Measurements from ENCODE around the gene DLG2. TPM values are rescaled to one million over a fixed set of nuclear protein-coding genes. Genes with fewer than 3 reads are reported as not detected.

The DLG2 gene
- total RNA-seq, 1 experiment from 2014 or later = 0.86 TPM

DNA sequence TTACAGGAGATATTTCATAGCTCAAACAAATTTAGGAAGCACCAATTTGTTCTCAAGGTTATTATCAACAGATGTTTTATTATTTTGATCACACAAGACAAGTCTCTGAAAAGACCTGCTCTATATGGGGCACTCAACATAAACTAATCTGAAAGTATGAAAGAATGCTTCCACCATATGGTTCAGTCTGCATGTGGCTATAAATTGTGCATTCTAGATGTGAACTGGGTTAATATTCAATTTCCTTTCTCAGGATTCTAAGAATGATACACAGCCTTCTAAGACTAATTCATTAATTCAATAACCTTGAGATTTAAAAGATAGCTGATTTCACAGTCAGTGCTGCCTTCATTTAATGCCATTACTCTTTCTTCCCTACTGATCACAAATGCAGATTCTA is 1489.6 kb downstream of the DLG2 start:
- DNase-seq (ENCODE audit: low spot score) = no peak

DNA sequence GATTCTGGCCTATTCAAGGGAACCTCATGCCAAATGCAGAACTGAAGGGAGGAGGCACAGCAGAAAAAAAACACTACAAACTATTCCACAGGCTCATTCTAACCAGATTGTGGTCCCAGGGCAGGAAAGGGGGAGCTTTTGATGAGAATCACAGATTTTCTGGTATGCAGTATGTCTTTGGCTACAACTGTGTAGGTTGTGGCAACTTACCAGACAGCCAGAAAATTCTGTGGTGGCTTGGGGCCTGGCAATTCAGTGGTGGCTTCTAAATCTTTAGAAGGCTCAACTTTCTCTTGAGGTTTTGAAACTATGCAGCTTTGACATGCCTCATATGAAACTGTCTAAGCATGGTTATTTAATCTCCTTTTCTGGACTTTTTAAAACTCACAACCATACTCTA is 1490.2 kb downstream of the DLG2 start:
- no peak for DNase-seq (ENCODE audit: low spot score)

DNA sequence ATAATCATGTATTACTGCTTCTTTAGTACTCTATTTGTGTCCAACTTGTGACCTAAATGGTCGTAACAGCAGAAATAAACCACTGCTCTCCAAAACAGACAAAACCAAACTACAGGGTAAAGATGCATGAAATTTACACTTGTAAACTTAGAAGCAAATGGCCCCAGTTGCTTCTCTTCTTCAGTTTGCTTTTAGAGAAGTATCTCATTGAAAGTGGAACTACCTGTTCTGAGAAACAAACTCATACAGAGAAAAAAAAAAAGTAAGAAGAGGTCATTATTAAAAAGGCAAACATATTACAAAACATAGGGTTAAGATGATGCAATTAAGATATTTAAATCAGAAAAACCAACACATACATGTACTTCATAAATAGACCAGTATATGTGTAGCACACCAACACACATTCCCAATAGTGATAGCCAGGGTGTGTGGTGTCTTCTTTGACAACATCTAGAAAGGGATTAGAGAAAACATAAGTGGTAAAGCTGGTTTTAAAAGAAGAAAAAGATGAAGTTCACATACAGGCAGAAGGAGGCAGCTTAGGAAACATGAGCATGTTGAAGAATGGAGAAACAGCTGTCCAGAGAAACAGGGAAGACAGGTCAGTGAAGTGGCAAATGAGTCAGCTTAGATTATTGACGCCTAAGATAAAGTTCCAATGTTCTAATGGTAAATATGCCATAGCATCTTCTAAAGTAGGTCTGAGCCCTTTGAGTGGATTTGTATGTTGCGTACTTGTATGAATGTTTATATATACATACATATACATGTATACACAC is 1496.3 kb downstream of the DLG2 start:
- DNase-seq (ENCODE audit: low spot score) = no peak

DNA sequence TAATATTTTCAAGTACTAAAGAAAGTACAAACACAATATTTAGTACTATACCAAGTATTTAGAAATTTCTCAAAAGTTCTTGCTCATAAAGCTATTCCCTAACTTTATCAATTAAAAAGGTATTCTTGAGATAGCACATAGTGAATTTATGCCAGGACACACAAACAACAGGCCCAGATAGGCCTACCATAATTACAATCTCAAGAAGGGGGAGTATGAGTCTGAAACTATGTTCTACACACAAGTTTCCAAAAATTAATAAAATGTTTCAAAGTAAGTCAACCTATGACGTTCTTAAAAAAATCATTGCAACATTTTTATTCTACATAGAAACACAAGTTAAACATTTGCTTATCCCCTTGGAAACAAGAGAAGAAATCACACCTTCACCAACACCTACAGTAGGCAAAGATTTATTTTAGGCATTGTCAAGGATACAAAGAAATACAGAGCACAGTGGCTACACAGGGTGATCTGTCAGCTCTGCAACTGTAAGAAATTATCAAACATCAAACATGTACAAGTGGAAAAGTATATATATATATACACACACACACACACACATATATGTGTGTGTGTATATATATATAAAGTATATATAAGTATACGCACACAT is 1497.1 kb downstream of the DLG2 start:
- no peak for DNase-seq (ENCODE audit: low spot score)

DNA sequence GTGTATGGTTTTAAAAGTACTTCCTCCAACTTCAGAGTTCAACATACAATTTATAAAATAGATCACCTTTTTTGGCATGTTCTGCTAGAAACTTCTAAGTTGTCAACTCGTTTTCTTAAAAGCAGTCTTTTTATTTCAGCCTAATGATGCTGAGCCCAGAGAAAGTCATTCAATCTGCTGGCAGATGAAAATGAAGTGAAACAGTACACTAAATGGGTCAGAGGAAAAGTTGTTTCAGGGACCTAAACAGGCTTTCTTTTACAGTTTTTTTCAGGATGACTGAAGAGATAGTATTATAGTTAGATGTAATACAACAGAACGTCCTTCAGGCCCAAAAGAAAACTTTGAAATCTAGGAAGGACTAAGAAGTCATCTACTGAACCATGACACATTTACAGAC is 1498.3 kb downstream of the DLG2 start:
- no peak for DNase-seq (ENCODE audit: low spot score)

DNA sequence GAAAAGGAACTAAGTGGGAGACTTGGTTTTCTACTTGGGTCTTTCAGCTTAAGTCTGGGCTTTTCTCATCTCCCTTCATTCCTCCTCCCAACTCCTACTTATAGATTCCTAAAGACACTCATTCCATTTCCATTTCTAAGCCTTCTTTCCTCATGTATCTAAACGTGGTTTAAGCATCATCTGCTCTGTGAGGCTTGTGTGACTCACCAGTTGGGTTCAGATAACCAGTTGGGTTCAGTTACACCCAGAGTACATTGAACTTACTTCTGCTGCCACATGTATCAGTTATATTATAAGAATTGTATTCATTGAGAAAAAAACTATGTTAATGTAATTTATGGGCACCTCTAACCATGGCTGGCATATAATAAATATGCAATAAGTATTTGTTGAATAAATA is 1509.8 kb downstream of the DLG2 start:
- no peak for DNase-seq (ENCODE audit: low spot score)

DNA sequence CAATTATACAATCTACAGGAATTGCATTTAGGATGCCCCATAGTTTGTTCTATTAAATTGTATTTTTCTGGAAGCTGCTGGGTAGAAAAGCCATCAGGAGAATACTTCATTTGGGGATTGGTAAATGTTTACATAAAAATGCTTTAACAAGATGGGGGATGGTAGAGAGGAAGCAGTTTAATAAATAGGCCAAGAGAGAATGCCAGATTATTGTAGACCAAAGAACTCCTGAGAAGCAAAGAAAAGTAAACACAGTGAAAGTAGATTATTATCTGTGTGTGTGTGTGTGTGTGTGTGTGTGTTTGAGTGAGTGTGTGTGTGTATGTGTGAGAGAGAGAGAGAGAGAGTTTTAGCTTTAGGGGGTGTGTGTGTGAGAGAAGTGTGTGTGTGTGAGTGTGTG is 1520.6 kb downstream of the DLG2 start:
- DNase-seq (ENCODE audit: low spot score) = no peak

DNA sequence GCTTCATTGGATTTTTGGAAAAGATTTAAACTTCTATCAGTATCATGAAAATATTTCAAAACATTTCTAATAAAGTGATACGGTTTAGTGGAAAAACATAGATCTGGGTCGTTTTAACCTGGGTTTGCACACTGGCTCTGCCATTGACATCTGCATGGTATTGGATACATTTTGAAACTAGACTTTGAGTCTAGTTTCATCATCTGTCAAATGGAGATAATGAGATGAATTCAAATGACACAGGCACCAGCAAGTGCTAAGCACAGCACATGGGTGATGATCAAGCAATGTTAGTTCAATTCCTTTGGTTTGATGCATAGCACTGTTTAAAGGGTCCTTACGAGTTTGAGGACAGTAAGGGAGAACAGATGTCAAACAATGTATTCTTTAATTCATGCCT is 1522.0 kb downstream of the DLG2 start:
- no peak for DNase-seq (ENCODE audit: low spot score)

DNA sequence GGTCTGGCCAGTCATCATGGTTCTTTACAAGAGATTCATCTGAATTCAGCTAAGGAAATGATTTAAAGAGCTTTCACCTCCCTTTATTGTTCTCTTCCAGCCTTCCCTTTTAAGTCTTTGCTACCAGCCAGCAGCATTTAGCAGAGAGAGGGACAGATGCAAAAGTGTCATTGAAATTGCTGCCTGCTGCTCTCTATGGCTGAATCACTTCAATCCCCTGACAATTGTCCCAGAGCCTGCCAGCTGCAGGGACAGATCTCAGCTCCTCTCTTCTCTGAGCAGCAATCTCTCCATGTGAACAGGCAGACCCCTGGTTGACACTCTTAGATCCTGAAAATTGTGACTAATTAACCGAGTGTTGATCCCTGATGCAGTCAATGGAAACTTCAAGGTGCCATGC is 1524.0 kb downstream of the DLG2 start:
- DNase-seq (ENCODE audit: low spot score) = no peak

DNA sequence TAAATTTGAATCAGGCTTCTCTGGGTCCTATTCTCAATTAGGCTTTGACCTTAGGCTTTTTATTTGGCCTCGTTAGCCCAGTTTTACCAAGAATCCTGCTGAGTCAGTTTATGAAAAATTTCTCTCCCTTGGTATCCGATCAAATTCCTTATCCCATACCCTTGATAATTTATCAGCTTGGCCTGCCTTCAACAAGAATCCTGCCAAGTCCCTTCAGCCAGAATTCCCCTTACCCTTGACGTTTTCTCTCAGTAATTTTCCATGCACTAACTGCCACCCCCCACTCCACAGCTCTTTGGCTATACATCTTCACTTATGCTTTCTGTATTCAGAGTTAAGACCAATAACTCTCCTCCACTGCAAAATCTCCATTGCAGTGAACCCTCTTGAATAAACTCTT is 1530.0 kb downstream of the DLG2 start:
- no peak for DNase-seq (ENCODE audit: low spot score)

DNA sequence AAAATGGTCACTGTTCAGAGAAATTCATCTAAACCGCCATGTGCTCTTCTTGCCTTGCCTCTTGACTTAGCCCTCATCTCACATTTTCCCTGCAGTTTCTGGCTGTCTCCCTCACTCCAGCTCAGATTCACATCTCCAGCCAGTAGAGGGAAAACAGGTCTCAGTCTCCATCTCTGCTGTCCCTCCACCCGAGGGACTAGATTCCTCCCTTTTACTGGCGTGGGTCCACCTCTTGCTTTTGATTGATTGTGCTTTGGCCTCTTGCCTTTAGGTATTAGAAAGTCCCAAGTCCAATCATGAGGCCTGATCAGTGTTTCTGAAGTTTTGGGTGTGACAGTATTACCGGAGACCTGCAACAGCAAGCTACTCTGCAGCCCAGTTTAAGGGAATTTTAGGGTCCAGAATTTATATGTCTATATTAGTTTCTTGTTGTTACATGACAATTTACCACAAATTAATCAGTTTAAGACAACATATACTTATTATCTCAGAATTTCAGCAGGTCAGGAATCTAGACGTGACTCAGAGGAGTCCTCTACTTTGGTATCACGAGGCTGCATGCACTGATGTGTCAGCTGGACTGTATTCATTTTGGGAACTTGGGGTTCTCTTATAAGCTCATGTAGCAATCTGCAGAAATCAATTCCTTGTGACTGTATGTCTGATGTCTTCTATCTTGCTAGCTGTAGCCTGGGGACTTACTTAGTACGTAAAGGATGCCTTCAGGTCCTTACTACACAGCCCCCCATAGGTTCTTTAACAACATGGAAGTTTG is 1535.7 kb downstream of the DLG2 start:
- DNase-seq (ENCODE audit: low spot score) = no peak

DNA sequence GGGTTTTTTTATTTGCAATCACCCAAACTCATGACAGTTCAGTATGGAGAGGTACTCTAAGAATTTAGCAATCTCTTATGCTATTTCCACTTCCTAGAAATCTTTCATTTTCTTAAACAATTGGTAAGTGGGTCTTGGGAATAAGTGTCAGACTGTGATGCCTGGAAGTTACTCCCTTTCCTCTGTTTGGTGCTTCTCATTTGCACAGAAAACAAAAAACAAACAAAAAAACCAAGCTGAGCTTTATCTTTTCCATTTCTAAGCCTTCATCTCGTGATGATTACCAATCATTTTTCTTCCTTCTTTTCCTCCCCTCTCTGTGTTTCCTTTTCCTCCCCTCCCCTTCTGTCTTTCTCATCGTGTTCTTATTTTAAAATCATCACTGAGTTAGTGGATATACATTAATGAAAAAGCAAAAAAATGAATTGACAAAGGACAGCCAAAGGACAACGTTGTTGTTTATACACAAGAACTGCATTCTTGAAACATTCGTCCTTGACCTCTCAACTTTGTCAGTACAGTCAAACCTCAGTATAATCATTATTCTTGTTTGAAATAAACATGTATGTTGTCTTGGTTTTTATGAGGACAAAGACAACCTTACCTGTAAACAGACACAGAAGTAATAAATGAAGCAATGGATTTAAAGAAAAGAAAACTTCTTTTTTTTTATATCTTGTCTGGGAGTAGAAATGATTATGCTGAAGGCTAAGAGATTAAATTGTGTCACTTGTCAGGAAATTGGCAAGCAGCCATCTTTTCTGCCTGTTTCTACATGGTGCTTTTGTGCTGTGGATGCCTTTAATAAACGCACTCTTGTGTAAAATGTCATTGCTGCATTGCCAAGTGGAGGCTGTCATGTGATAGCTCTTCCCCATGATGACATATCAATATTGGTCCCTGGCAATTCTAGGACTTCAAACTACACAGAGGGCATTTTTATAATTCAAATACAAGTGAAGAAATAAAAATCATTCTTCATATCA is 1537.8 kb downstream of the DLG2 start:
- DNase-seq (ENCODE audit: low spot score) = no peak

DNA sequence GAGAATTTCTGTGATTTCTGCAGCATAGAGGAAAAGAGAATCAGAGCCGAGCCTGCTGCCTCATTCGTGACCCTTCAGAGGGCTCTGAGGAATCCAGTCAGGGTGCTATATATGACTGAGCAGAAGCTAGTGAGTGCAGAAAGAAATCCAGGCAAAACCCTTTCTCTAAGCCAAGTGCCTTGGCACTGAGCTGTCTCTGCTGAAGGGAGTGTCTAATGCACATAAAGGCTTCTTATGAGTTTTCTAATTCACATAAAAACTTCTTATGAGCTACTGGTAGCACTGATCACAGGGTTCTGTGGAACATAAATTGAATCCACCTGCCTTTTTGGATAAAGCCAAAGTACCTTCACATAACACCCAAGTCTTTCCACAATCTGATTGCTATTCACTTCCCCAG is 1555.3 kb downstream of the DLG2 start:
- DNase-seq (ENCODE audit: low spot score) = no peak

DNA sequence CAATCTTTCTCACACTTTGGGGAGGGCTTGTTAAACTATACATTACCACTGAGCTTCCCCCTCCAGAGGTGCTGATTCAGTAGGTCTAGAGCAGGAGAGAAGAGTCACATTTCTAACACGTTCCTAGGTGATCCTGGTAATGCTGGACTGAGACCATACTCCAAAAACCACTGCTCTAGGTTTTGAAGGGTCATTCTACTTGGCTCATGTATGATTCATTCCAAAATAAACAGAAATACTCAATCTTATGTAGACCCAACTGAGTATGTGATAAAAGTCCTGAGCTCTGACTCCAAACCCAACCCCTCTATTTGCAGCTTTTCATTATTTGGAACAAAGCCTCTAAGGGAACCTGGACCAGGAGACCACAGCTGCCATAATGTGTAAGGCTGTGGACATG is 1558.1 kb downstream of the DLG2 start:
- no peak for DNase-seq (ENCODE audit: low spot score)

DNA sequence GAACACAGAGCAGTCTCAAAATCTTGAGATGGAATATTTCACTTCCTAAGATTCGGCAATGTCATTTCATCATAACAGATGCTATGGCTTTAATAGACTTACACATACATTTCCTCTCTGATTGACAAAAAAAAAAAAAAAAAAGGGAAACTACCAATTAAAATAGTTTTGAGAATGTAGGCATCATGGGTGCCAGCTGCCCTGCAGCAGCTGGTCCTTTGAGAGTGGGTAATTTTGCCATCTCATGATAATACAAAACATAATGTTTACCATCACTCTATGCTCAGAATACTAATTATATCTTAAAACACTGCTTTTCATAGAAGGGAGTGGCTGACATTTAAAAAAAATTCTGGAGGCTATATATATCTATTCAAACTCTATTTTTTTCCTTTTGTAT is 1565.4 kb downstream of the DLG2 start:
- no peak for DNase-seq (ENCODE audit: low spot score)

DNA sequence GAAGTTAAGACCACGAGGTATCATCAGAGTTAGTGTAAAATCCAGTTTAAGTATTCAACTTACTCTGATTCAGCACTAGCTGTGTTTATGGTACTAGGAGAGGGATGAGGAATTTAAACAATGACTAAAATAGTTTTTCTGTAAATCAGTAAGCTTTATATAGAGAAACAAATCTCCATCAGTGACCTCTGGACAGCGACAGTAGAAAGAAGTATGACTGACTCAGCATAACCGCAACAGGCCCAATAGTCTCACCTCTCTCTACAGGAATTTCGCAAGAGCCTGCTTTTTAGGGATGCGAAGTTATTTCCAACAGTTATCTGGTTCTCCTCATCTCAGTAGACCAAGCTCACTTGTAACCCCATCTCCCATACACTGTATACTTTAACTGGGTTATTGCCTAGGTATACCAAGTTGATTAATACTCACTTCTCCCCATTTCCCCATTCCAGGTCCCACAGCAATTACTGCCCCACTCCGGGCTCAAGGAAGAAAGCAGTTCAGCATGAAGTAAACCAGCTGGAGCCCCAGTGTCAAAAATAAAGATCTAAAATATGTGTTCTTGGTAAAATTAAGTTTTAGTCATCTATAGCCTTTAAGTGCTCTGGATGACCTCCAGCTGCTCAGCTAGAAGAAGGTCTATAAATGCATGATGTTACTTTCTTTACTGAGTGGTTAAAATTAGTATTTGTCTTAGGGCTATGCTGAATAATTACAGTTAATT is 1570.3 kb downstream of the DLG2 start:
- no peak for DNase-seq (ENCODE audit: low spot score)

DNA sequence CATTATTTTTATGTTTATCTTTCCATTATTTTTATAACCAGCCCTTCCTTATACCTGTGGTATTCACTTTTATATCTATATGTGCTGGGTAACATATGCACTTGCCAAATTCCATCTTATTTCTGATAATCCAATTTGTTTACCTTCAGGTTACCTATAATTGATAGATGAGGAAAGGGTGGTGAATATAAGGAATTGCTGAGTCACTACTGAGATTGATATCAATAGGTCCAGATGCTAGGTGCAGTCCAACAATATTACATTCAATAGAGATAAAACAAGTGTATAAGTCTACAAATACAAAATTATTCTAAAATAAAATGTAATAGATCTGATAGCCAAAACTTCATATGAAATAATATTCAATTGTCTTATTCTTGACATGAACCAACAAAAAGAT is 1582.0 kb downstream of the DLG2 start:
- DNase-seq (ENCODE audit: low spot score) = no peak

DNA sequence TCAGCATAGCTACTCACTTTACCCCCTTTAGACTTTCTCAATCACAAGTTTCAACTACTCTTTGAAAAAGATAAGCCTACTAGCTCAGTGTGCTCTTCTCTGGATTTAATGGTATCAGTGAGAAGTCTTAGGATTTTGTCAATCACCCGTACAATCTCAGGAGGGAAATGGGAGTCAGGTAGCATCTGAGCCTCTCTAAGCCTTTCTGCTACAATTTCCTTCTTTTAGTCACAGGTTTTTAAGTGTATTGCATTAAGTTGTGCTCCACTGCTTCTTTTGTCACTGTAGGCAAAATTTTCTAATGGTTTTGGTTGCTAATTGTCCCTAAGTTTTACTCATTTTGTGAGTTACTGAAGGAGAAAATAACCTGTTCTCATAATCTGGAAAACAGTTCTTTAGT is 1582.4 kb downstream of the DLG2 start:
- DNase-seq (ENCODE audit: low spot score) = no peak

DNA sequence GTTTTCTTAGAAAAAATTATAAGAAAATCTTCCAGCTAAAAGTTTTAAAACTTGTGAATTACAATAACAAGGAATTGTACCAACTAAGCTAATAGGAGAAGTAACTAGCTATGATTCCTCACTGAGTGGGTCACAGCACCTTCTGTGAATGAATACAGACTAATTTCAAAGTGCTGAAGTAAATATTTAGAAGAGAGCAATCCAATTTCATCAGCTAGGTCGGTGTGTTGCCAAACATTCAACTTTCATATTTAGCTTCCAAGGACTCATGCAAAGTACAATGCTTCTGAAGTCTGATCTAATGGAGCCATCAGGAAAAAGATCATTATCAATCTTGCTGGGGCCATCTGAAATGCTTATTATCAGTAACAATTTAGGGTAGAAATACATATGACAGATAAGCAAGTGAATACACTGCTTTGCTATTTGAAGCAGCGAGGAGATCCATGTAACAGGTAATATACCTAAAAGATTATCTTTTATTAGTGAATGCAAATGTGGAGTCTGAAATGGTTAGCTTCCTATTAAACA is 1590.4 kb downstream of the DLG2 start:
- no peak for DNase-seq (ENCODE audit: low spot score)

DNA sequence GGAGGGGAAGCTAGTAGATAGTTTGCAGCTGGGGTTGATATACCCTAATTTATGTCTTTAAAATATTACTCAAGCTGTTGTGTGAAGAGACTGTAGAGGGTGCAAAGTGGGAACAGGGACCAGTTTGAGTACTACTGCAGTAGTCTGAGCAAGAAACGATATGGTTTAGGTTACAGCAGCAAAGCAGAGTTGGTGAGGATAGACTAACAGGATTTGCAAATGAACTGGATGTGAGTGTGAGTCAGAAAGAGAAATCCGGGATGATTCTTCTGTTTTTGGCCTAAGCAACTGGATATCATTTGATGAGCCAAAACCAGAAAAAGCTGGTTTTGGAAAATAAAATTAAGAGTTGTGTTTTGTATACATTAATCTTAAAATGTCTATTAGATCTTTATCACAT is 1591.5 kb downstream of the DLG2 start:
- no peak for DNase-seq (ENCODE audit: low spot score)

DNA sequence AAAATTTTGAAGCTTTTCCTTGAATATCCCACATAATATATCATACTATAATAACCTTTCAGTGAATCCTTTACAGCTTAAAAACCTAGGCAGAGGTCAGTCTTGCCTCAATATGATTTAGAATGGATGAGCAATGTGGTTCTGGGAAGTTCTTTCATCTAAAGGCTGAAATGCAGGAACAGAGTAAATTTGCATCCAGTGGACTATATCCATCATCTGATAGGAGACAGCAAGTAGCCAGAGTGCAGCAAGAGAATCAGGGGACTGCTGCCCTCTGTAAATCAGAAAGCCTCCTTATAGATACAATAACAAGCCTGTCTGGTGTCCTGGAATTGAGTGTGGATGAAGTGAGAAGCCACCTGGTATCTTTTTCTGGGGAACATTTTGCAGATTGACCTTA is 1592.7 kb downstream of the DLG2 start:
- DNase-seq (ENCODE audit: low spot score) = no peak
